ENCODE measurements around the gene FRMD3. TPM values are rescaled to one million over a fixed set of nuclear protein-coding genes. Genes with fewer than 3 reads are reported as not detected.

FRMD3 gene
- total RNA-seq, 1 donor from 2014 or later: 8.0 TPM

GRCh38 chr9:83435301-83435700 is 102.9 kb downstream of the FRMD3 start:
- no peak for TF ChIP-seq CTCF (conservative IDR thresholded peaks at IDR 0.05)
- Mint-ChIP-seq H3K4me3 (no peak overlapping the region), H3K27ac (no peak overlapping the region), H3K27me3 (no peaks in the 10 kb centered on the region), H3K36me3 (no peaks in the 10 kb centered on the region), H3K4me1 (ENCODE audit: unreplicated experiment) (peaks cover 13% of the 10 kb centered on the region), H3K9me3 (no peaks in the 10 kb centered on the region)
- no peak for DNase-seq (ENCODE audit: extremely low spot score, unreplicated experiment)

- Mint-ChIP-seq H3K4me3 (no peak overlapping the region), H3K36me3 (no peaks in the 10 kb centered on the region), H3K27me3 (no peaks in the 10 kb centered on the region), H3K9me3 (no peaks in the 10 kb centered on the region), H3K4me1 (ENCODE audit: unreplicated experiment) (peaks cover 19% of the 10 kb centered on the region), H3K27ac (no peak overlapping the region)
- DNase-seq (ENCODE audit: extremely low spot score, unreplicated experiment): no peak
- TF ChIP-seq CTCF (conservative IDR thresholded peaks at IDR 0.05): no peak
Measured at GRCh38 chr9:83434254-83434653, 103.9 kb downstream of the FRMD3 start.

DNA sequence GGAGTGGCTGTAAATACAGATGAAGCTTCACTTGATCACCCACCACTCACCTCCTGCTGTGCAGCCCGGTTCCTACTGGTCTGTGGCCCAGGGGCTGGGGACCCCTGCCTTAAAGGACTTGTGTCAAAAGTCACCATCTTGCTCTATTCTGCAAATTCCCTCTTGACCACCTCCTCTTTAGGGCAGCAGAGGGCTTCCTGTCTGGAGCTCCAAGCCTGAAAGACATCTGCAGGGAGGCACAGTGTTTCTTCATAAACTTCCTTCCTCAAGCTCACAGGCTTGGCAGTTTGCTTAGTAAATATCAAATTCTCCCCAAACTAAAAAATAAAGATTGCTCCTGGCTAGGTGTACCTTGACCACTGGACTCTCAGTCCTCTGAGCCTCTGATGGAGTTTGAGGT is 104.4 kb downstream of the FRMD3 start:
- Mint-ChIP-seq H3K4me3 (no peak overlapping the region), H3K27me3 (no peaks in the 10 kb centered on the region), H3K9me3 (no peaks in the 10 kb centered on the region), H3K4me1 (ENCODE audit: unreplicated experiment) (peaks cover 22% of the 10 kb centered on the region), H3K27ac (no peak overlapping the region), H3K36me3 (no peaks in the 10 kb centered on the region)
- DNase-seq (ENCODE audit: extremely low spot score, unreplicated experiment): no peak
- no peak for TF ChIP-seq CTCF (conservative IDR thresholded peaks at IDR 0.05)

DNA sequence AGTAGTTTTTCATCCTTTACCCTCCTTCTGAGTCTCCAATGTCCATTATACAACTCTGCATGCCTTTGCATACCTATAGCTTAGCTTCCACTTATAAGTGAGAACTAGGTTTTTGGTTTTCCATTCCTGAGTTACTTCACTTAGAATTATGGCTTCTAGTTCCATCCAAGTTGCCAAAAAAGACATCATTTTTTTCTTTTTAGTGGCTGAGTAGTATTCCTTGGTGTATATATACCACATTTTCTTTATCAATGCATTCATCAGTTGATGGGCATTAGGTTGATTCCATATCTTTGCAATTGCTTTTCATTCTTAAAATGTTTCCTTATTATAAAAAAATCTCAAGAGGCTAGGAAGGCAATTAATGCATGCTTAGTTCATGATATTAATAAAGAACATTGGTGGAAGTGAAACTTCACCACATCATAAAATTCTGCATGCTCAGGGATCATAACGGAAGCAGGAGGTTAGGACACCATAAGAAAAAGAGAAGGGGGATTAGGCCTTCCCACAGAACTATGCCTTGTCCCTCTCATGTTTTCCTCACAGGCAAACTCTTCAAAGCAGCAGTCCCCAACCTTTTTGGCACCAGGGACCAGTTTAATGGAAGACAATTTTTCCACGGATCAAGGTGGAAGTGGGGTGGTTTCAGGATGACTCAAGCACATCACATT is 105.2 kb downstream of the FRMD3 start:
- no peak for DNase-seq (ENCODE audit: extremely low spot score, unreplicated experiment)
- Mint-ChIP-seq H3K9me3 (no peaks in the 10 kb centered on the region), H3K4me3 (no peak overlapping the region)

GRCh38 chr9:83432104-83432627 is 106.0 kb downstream of the FRMD3 start:
- Mint-ChIP-seq H3K36me3 (no peaks in the 10 kb centered on the region), H3K27ac (no peak overlapping the region), H3K4me1 (ENCODE audit: unreplicated experiment) (peaks cover 18% of the 10 kb centered on the region), H3K9me3 (no peaks in the 10 kb centered on the region), H3K27me3 (no peaks in the 10 kb centered on the region), H3K4me3 (no peak overlapping the region)
- DNase-seq (ENCODE audit: extremely low spot score, unreplicated experiment): no peak
- no peak for TF ChIP-seq CTCF (conservative IDR thresholded peaks at IDR 0.05)

More for the DNA sequence above, 105.2 kb downstream of the FRMD3 start:
- Mint-ChIP-seq H3K4me1 (ENCODE audit: unreplicated experiment) (peaks cover 22% of the 10 kb centered on the region), H3K27ac (no peak overlapping the region), H3K27me3 (no peaks in the 10 kb centered on the region), H3K36me3 (no peaks in the 10 kb centered on the region)
- TF ChIP-seq CTCF (conservative IDR thresholded peaks at IDR 0.05): no peak
